Heart left ventricle (tissue), 16 donors: Measurements from ENCODE around the gene JUND. TPM values are rescaled to one million over a fixed set of nuclear protein-coding genes. Genes with fewer than 3 reads are reported as not detected.

ENCODE experiments used
- ATAC-seq, 4 donors: fragments of 200-7000 bp; cut with Tn5 transposase; one replicate each; pipeline ENCODE4 v1.9.1; 2020 to 2022; ENCODE audit warnings: moderate library complexity in 4 of 4, mild to moderate bottlenecking in 3 of 4, moderate number of reproducible peaks in 1 of 4
- DNase-seq, 5 donors: peaks; one replicate each; pipeline ENCODE4 v3.0.0-alpha.2; 2020
- H3K27ac ChIP-seq, 12 donors: fragments of 200-600 bp; sonication (generic) in 4 of 12; one replicate each; pipeline versions ENCODE4 v1.5.0 to v1.8.0; 2016 to 2022; ENCODE audit warnings: mild to moderate bottlenecking in 2 of 12
- H3K27me3 ChIP-seq, 9 donors: fragments of 200-600 bp; sonication (generic) in 2 of 9; one replicate each; pipeline versions ENCODE4 v1.5.1 to v1.8.0; 2016 to 2022; ENCODE audit warnings: mild to moderate bottlenecking in 3 of 9
- H3K36me3 ChIP-seq, 9 donors: fragments of 200-600 bp; sonication (generic) in 2 of 9; one replicate each; pipeline versions ENCODE4 v1.5.0 to v1.8.0; 2018 to 2022; ENCODE audit warnings: mild to moderate bottlenecking in 2 of 9
- H3K4me1 ChIP-seq, 12 donors: fragments of 200-600 bp; sonication (generic) in 4 of 12; one replicate each; pipeline versions ENCODE4 v1.5.0 to v1.8.0; 2016 to 2022; ENCODE audit warnings: mild to moderate bottlenecking in 3 of 12
- H3K4me3 ChIP-seq, 12 donors: fragments of 200-600 bp; sonication (generic) in 4 of 12; one replicate each; pipeline versions ENCODE4 v1.5.0 to v1.8.0; 2017 to 2022; ENCODE audit warnings: mild to moderate bottlenecking in 9 of 12, moderate library complexity in 4 of 12
- H3K9me3 ChIP-seq, 12 donors: fragments of 200-600 bp; sonication (generic) in 4 of 12; one replicate each; pipeline versions ENCODE4 v1.5.0 to v1.8.0; 2016 to 2022; ENCODE audit warnings: mild to moderate bottlenecking in 1 of 12
- CTCF ChIP-seq, 12 donors: fragments of 200-600 bp; sonication (generic) in 4 of 12; IDR thresholded peaks; one replicate each; pipeline versions ENCODE4 v1.5.0 to v1.8.0; 2018 to 2022; ENCODE audit warnings: antibody characterized with exemption in 12 of 12, mild to moderate bottlenecking in 5 of 12
- POLR2A ChIP-seq, 2 donors: fragments of 450-650 bp; IDR thresholded peaks; one replicate each; pipeline ENCODE4 v1.6.1; 2017; ENCODE audit warnings: antibody characterized with exemption in 2 of 2, mild to moderate bottlenecking in 2 of 2, moderate library complexity in 2 of 2
- WGBS, 4 donors: extraction: QIAGEN DNeasy Blood & Tissue Kit in 2 of 4; methylation state at CpG; one replicate each; pipeline versions ENCODE4 v1.1.5 to v1.1.7; 2013 to 2018; 5-methylcytosine and 5-hydroxymethylcytosine counted together
- intact Hi-C, 10 donors: fragments of 100-400 bp; cut with DNase I; formaldehyde crosslinking; loops; one replicate each; pipeline versions ENCODE4 v1.11.1 to v1.14.2; 2022
- polyA plus RNA-seq, 2 donors: library from polyadenylated mRNA; stranded (reverse); fragments of 200-250 nt; gene quantifications; one replicate each; pipeline ENCODE4 v1.2.3, GENCODE V29; 2013
- total RNA-seq, 9 donors: library from RNA; depleted of rRNA in 2 of 9; stranded (reverse); fragments of >200 nt in 2 of 9; fragmentation: NEBNext Ultra II Directional in 3 of 9; extraction: Animal tissue kit (Norgen Biotek cat#: 25700) in 3 of 9; gene quantifications; one replicate each; pipeline versions ENCODE4 v1.1.0 to v1.2.4, GENCODE V29; 2016 to 2023
- donor health status: ischemic (EF 13 %, LVEDD 7.1; RV severe dilation, severe dysfunction).
- donor health status: healthy with polysubstance abuse.
- donor health status: DM: no; HTN: yes; CAD: no.
- donor health status: DM: no; HTN: no; CAD: no.
- donor health status: ischemic (EF 25% LVEDD 6.9; RV normal size, moderate dysfunction).
- donor health status: ischemic (EF 25% LVEDD 5.7; RV mildly dilated, moderate dysfunction).
- donor health status: healthy.
- donor health status: DM: yes; HTN: yes; CAD: no.
- donor health status: ischemic (EF 35%, LVEDD 5.7; RV mildly dilated, moderate dysfunction).
- donor health status: nonischemic (EF 11% LVEDD 7.7; RV severe dilation, severe dysfunction).
- donor health status: DM: yes; HTN: yes; CAD: no.
- donor health status: PGD.
- donor health status: ischemic (EF 29% LVEDD 5.4; RV normal size, mild dysfunction).
- donor health status: nonischemic (EF 23%, LVEDD 6.1; RV moderate dilation, normal function).

JUND gene
- total and polyA plus RNA-seq, 11 donors, result 80.2 to 352 (median 137) TPM

- H3K9me3 ChIP-seq, result no peaks in the 10 kb centered on the region
- 70 to 81% (median 74%) methylated on average over 15 to 26 of the region's 26 CpGs for WGBS, 4 donors
- intact Hi-C loops, result loop anchor here in 1 of 10 donors (10.0 kb wide), 1 partner anchor 127 kb away; the partner anchor contains the start of gene SSBP4
- DNase-seq (peak in 1 of 5 donors; percentile 16), ATAC-seq (no peak)
- TF ChIP-seq CTCF (IDR thresholded peaks at IDR 0.05), result no peak
- TF ChIP-seq POLR2A (IDR thresholded peaks at IDR 0.05), result no peak
- no peaks in the 10 kb centered on the region for H3K27me3 ChIP-seq
- no peaks in the 10 kb centered on the region for H3K36me3 ChIP-seq
- peak overlapping the region in 1 of 12 donors; percentile 99 for H3K27ac ChIP-seq
- H3K4me3 ChIP-seq, result no peak overlapping the region
- H3K4me1 ChIP-seq, result peaks cover under 1 to 40% (median 24%) of the 10 kb centered on the region in 12 donors
Measured at GRCh38 chr19:18287836-18288772, 6.7 kb upstream of the JUND start.

- H3K4me1 ChIP-seq, result peaks cover 6 to 47% (median 30%) of the 10 kb centered on the region in 12 donors
- WGBS, 4 donors, result 84 to 89% (median 86%) methylated on average over 7 to 21 of the region's 21 CpGs
- DNase-seq, result peak in 1 of 5 donors; percentile 12
Measured at GRCh38 chr19:18286973-18287635, 5.7 kb upstream of the JUND start.

GRCh38 chr19:18284712-18285360, 3.4 kb upstream of the JUND start:
- no peak for ATAC-seq
- intact Hi-C loops, result loop anchor here in 1 of 10 donors (10.0 kb wide), 1 partner anchor 130 kb away; the partner anchor contains the start of gene SSBP4
- Histone ChIP-seq H3K36me3 (no peaks in the 10 kb centered on the region), H3K4me3 (no peak overlapping the region), H3K27me3 (no peaks in the 10 kb centered on the region), H3K4me1 (peaks cover 6 to 27% (median 16%) of the 10 kb centered on the region in 12 donors), H3K27ac (peak overlapping the region in 10 of 12 donors; percentile 4 to 99 (median 50)), H3K9me3 (no peaks in the 10 kb centered on the region)
- no peak for DNase-seq
- WGBS, 4 donors, result 54 to 65% (median 59%) methylated on average over 8 to 12 of the region's 12 CpGs
- no peak for TF ChIP-seq CTCF (IDR thresholded peaks at IDR 0.05)
- no peak for TF ChIP-seq POLR2A (IDR thresholded peaks at IDR 0.05)

More at GRCh38 chr19:18286973-18287635, 5.7 kb upstream of the JUND start:
- no peaks in the 10 kb centered on the region for H3K27me3 ChIP-seq
- H3K9me3 ChIP-seq, result no peaks in the 10 kb centered on the region
- ATAC-seq, result no peak
- H3K36me3 ChIP-seq, result no peaks in the 10 kb centered on the region
- TF ChIP-seq POLR2A (IDR thresholded peaks at IDR 0.05), result no peak
- no peak for TF ChIP-seq CTCF (IDR thresholded peaks at IDR 0.05)
- intact Hi-C loops, result loop anchor here in 1 of 10 donors (10.0 kb wide), 1 partner anchor 128 kb away; the partner anchor contains the start of gene SSBP4
- H3K4me3 ChIP-seq, result no peak overlapping the region
- peak overlapping the region in 7 of 12 donors; percentile 15 to 99 (median 48) for H3K27ac ChIP-seq
